Measurements from ENCODE around the gene DCUN1D4. TPM values are rescaled to one million over a fixed set of nuclear protein-coding genes. Genes with fewer than 3 reads are reported as not detected.

DCUN1D4 gene
- total RNA-seq, 2 donors from 2014 or later: 30.7 to 39.1 TPM

DNA sequence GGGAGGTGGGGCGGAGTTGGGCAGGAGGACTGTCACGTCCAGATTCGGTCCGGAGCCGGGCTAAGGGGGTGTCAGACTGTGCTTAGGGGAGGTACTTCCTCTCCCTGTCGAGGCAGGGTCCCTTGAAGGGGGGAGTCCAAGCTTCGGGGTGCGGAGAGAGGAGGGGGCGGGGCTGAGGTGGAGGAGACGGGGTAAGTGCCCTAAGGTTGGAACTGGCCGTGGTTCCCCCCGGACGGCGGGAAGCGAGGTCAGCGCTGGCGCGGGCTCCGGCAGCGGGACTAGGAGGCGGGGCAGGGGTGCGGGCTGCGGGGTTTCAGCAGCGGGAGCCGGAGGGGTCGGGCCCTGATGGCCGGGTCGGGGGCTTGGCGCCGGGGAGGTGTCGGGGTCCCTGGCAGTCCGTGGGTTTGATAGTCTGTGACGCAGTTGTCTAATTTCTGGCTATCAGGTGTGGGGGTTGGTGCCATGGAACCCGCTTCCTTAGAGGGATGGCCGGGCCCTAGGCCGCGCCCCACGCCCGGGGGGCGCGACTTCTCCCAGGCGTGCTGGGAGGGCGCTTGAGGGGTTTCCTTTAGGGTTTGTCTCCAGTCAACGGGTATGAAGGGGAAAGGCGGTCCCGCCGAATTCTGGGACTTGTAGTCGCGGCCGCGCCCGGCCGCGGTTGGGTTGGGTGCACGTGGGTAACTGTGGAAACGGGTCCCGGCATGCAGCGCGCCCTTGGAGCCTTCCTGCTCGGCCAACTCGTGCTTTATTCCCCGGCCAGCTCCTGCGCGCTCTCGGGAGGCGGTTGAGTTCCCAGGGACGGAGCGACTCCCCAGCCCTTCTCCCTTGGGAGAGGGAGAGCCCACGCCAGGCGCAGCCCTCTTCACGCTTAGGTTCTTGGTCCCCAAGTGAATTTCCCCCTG, 1.5 kb downstream of the DCUN1D4 start:
- peak; percentile 60 to 72 (median 62) for DNase-seq
- Mint-ChIP-seq H3K27ac (peak overlapping the region; percentile 93), H3K27me3 (no peaks in the 10 kb centered on the region), H3K36me3 (ENCODE audit: low read depth) (peaks cover 3% of the 10 kb centered on the region), H3K4me1 (peaks cover 21% of the 10 kb centered on the region), H3K4me3 (peak overlapping the region; percentile 100)
- peak; percentile 53 for ATAC-seq
- H3K9me3 ChIP-seq (ENCODE audit: control insufficient read depth, low read length, poor library complexity, severe bottlenecking): no peaks in the 10 kb centered on the region

- Mint-ChIP-seq H3K4me1 (peaks cover 23% of the 10 kb centered on the region), H3K27me3 (no peaks in the 10 kb centered on the region), H3K36me3 (ENCODE audit: low read depth) (peaks cover 3% of the 10 kb centered on the region), H3K27ac (peak overlapping the region; percentile 93), H3K4me3 (peak overlapping the region; percentile 100)
- ATAC-seq (no peak), DNase-seq (no peak)
- no peaks in the 10 kb centered on the region for H3K9me3 ChIP-seq (ENCODE audit: control insufficient read depth, low read length, poor library complexity, severe bottlenecking)
Measured at GRCh38 chr4:51845055-51845426, 2.1 kb downstream of the DCUN1D4 start.

GRCh38 chr4:51845711-51846110, 2.8 kb downstream of the DCUN1D4 start:
- peaks cover 3% of the 10 kb centered on the region for H3K36me3 Mint-ChIP-seq (ENCODE audit: low read depth)
- H3K9me3 ChIP-seq (ENCODE audit: control insufficient read depth, low read length, poor library complexity, severe bottlenecking): no peaks in the 10 kb centered on the region
- no peak for DNase-seq
- no peaks in the 10 kb centered on the region for H3K27me3 Mint-ChIP-seq
- no peak overlapping the region for H3K27ac Mint-ChIP-seq
- ATAC-seq: no peak
- no peak overlapping the region for H3K4me3 Mint-ChIP-seq
- peaks cover 27% of the 10 kb centered on the region for H3K4me1 Mint-ChIP-seq

- H3K4me3 Mint-ChIP-seq: no peak overlapping the region
- ATAC-seq: no peak
- H3K27ac Mint-ChIP-seq: no peak overlapping the region
- H3K27me3 Mint-ChIP-seq: no peaks in the 10 kb centered on the region
- H3K4me1 Mint-ChIP-seq: peaks cover 40% of the 10 kb centered on the region
- no peaks in the 10 kb centered on the region for H3K9me3 ChIP-seq (ENCODE audit: control insufficient read depth, low read length, poor library complexity, severe bottlenecking)
- no peaks in the 10 kb centered on the region for H3K36me3 Mint-ChIP-seq (ENCODE audit: low read depth)
- DNase-seq: no peak
Measured at GRCh38 chr4:51849430-51849829, 6.5 kb downstream of the DCUN1D4 start.

DNA sequence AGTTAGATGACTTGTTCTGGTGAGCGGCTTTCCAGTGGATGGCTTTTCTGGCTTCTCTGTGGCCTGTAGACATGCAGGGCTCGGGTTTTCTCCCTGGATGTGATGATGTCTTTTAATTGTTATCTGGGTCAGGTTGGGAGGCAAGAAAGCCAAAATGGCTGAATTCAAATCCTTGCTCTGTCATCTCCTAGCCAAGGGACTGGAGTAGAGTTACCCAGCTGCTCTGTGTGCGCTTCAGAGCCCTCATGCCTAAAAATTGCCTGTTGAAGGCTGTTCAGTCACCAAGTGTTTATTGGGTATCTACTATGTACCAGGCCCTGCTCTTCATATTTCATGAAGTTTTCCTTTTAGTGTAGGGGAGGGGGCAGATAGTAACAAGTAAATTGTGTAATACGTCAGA, 7.3 kb downstream of the DCUN1D4 start:
- peaks cover 1% of the 10 kb centered on the region for H3K36me3 Mint-ChIP-seq (ENCODE audit: low read depth)
- H3K4me3 Mint-ChIP-seq: no peak overlapping the region
- no peaks in the 10 kb centered on the region for H3K27me3 Mint-ChIP-seq
- H3K27ac Mint-ChIP-seq: no peak overlapping the region
- no peaks in the 10 kb centered on the region for H3K9me3 ChIP-seq (ENCODE audit: control insufficient read depth, low read length, poor library complexity, severe bottlenecking)
- H3K4me1 Mint-ChIP-seq: peaks cover 47% of the 10 kb centered on the region
- DNase-seq (no peak), ATAC-seq (no peak)

- no peaks in the 10 kb centered on the region for H3K9me3 ChIP-seq (ENCODE audit: control insufficient read depth, low read length, poor library complexity, severe bottlenecking)
- Mint-ChIP-seq H3K36me3 (ENCODE audit: low read depth) (peaks cover 2% of the 10 kb centered on the region), H3K4me3 (peak overlapping the region; percentile 52), H3K27me3 (no peaks in the 10 kb centered on the region), H3K4me1 (peaks cover 51% of the 10 kb centered on the region), H3K27ac (peak overlapping the region; percentile 37)
- DNase-seq (no peak), ATAC-seq (no peak)
Measured at GRCh38 chr4:51851090-51851936, 8.4 kb downstream of the DCUN1D4 start.

- Mint-ChIP-seq H3K4me1 (peaks cover 50% of the 10 kb centered on the region), H3K4me3 (no peak overlapping the region), H3K27me3 (no peaks in the 10 kb centered on the region), H3K36me3 (ENCODE audit: low read depth) (peaks cover 2% of the 10 kb centered on the region), H3K27ac (no peak overlapping the region)
- no peak for ATAC-seq
- H3K9me3 ChIP-seq (ENCODE audit: control insufficient read depth, low read length, poor library complexity, severe bottlenecking): no peaks in the 10 kb centered on the region
- no peak for DNase-seq
Measured at GRCh38 chr4:51851937-51852290, 9.0 kb downstream of the DCUN1D4 start.

DNA sequence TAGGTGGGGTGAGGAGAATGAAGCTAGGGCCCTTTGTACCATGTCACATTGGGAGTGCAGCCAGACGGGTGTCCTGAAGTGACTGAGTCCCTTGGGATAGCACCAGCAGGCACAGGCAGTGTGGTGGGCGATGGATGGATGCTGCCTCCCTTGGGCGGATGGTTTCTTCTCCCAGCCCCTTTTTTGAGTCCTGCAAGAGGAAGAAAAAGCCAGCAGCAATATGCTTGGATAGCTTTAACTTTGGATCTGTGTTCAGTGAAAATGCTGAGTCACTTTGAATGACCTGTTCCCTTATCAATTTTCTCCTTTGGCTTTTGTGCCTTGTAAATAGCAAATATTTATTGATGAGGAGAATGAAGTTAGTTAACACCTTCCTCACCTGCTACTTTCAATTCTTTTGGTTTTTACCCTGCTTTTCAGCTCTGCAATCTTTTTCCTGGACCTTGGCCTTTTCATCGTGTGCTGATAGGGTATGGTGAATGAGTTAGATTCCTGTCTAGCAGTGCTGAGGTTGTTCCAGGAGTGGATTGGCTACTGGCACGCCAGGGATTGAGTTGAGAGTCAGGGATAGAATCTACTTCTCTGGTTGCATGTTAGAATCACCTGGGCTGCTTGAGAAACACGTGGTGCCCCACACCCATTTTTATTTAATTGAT, 10.2 kb downstream of the DCUN1D4 start:
- Mint-ChIP-seq H3K27me3 (no peaks in the 10 kb centered on the region), H3K4me1 (peaks cover 48% of the 10 kb centered on the region), H3K36me3 (ENCODE audit: low read depth) (peaks cover 2% of the 10 kb centered on the region), H3K27ac (no peak overlapping the region), H3K4me3 (no peak overlapping the region)
- H3K9me3 ChIP-seq (ENCODE audit: control insufficient read depth, low read length, poor library complexity, severe bottlenecking): no peaks in the 10 kb centered on the region
- ATAC-seq: no peak
- no peak for DNase-seq

- DNase-seq: no peak
- H3K9me3 ChIP-seq (ENCODE audit: control insufficient read depth, low read length, poor library complexity, severe bottlenecking): no peaks in the 10 kb centered on the region
- no peak overlapping the region for H3K27ac Mint-ChIP-seq
- H3K27me3 Mint-ChIP-seq: no peaks in the 10 kb centered on the region
- H3K4me3 Mint-ChIP-seq: no peak overlapping the region
- H3K4me1 Mint-ChIP-seq: peaks cover 50% of the 10 kb centered on the region
- peaks cover 2% of the 10 kb centered on the region for H3K36me3 Mint-ChIP-seq (ENCODE audit: low read depth)
- ATAC-seq: no peak
Measured at GRCh38 chr4:51855270-51855669, 12.3 kb downstream of the DCUN1D4 start.

- no peaks in the 10 kb centered on the region for H3K27me3 Mint-ChIP-seq
- ATAC-seq (no peak), DNase-seq (no peak)
- H3K27ac Mint-ChIP-seq: no peak overlapping the region
- H3K4me3 Mint-ChIP-seq: no peak overlapping the region
- no peaks in the 10 kb centered on the region for H3K9me3 ChIP-seq (ENCODE audit: control insufficient read depth, low read length, poor library complexity, severe bottlenecking)
- peaks cover 46% of the 10 kb centered on the region for H3K4me1 Mint-ChIP-seq
- H3K36me3 Mint-ChIP-seq (ENCODE audit: low read depth): peaks cover 2% of the 10 kb centered on the region
Measured at GRCh38 chr4:51855751-51856150, 12.8 kb downstream of the DCUN1D4 start.

GRCh38 chr4:51858605-51859202, 15.8 kb downstream of the DCUN1D4 start:
- H3K27me3 Mint-ChIP-seq: no peaks in the 10 kb centered on the region
- ATAC-seq: no peak

DNA sequence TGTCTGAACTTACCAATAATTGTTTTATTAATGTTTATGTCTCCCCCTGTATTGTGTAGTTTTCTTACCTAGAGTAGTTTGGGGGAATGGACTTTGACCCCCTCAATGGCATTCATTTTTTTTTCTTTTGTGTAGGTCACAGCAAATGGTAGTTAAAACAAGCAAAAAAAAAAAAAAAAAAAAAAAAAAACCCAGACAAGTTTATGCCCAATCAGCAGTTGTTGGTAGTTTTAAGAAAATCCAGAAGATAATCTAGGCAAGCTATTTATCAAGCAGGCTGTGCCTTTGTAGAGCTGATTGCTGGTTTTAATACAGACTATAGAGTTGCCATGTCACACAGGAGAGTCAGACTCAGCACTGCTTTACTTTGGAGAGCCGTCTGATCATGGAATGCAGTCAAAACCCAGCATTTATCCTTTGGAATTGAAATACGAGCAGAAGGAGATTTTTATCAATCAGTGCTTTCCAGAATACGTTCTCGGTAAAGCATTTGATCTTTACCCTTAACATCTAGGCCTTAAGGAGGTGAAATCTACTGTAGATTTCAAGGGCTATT, 16.6 kb downstream of the DCUN1D4 start:
- H3K36me3 Mint-ChIP-seq (ENCODE audit: low read depth): peaks cover 2% of the 10 kb centered on the region
- DNase-seq: no peak
- no peak overlapping the region for H3K27ac Mint-ChIP-seq
- no peaks in the 10 kb centered on the region for H3K27me3 Mint-ChIP-seq
- H3K9me3 ChIP-seq (ENCODE audit: control insufficient read depth, low read length, poor library complexity, severe bottlenecking): no peaks in the 10 kb centered on the region
- peaks cover 30% of the 10 kb centered on the region for H3K4me1 Mint-ChIP-seq
- no peak overlapping the region for H3K4me3 Mint-ChIP-seq
- ATAC-seq: no peak

More at GRCh38 chr4:51858605-51859202, 15.8 kb downstream of the DCUN1D4 start:
- H3K4me3 Mint-ChIP-seq: no peak overlapping the region
- H3K27ac Mint-ChIP-seq: no peak overlapping the region
- DNase-seq: no peak
- H3K9me3 ChIP-seq (ENCODE audit: control insufficient read depth, low read length, poor library complexity, severe bottlenecking): no peaks in the 10 kb centered on the region
- H3K36me3 Mint-ChIP-seq (ENCODE audit: low read depth): peaks cover 2% of the 10 kb centered on the region
- peaks cover 34% of the 10 kb centered on the region for H3K4me1 Mint-ChIP-seq

All from T-helper 17 cell (primary cell).